Kasumi-1 (cell line): ENCODE data around the gene CTAG2.
"Not testable (repeated sequence)": the region's sequence is repeated elsewhere in the genome, so short reads cannot be mapped to it uniquely, and the experiment has no call there.

ENCODE experiments used
- DNase-seq, 2 experiments: peaks; one replicate each; lab custom pipeline; 2025; lab: John Stamatoyannopoulos, UW

The CTAG2 gene

GRCh38 chrX:154653413-154653812 lies at the start of gene CTAG2:
Gene CTAG2 (minus strand): TSS chrX:154653579. CDS start chrX:154653515, 64 bp downstream.
- not testable (repeated sequence) for DNase-seq

GRCh38 chrX:154698630-154699248 lies 45.4 kb upstream of the CTAG2 start:
- DNase-seq = no peak

GRCh38 chrX:154696676-154697045 lies 43.3 kb upstream of the CTAG2 start:
- no peak for DNase-seq

GRCh38 chrX:154695911-154696675 lies 42.7 kb upstream of the CTAG2 start:
- no peak for DNase-seq

GRCh38 chrX:154693394-154693793 lies 40.0 kb upstream of the CTAG2 start:
- DNase-seq = no peak

GRCh38 chrX:154690438-154690837 lies 37.1 kb upstream of the CTAG2 start:
- DNase-seq = not testable (repeated sequence)

- DNase-seq = not testable (repeated sequence)
Measured at GRCh38 chrX:154672084-154672483, 18.7 kb upstream of the CTAG2 start.

- not testable (repeated sequence) for DNase-seq
Measured at GRCh38 chrX:154670848-154671247, 17.5 kb upstream of the CTAG2 start.

- no peak for DNase-seq
Measured at GRCh38 chrX:154661899-154662298, 8.5 kb upstream of the CTAG2 start.

GRCh38 chrX:154661170-154661569 lies 7.8 kb upstream of the CTAG2 start:
- DNase-seq = no peak

GRCh38 chrX:154660541-154660940 lies 7.2 kb upstream of the CTAG2 start:
- DNase-seq = no peak

GRCh38 chrX:154658957-154659356 lies 5.6 kb upstream of the CTAG2 start:
- no peak for DNase-seq

GRCh38 chrX:154658187-154658586 lies 4.8 kb upstream of the CTAG2 start:
- no peak for DNase-seq

GRCh38 chrX:154657226-154657805 lies 3.9 kb upstream of the CTAG2 start:
- no peak for DNase-seq

GRCh38 chrX:154655786-154656185 lies 2.4 kb upstream of the CTAG2 start:
- DNase-seq = no peak

GRCh38 chrX:154655346-154655745 lies 2.0 kb upstream of the CTAG2 start:
- DNase-seq = no peak

- no peak for DNase-seq
Measured at GRCh38 chrX:154654925-154655324, 1.5 kb upstream of the CTAG2 start.

- DNase-seq = no peak
Measured at GRCh38 chrX:154654372-154654771, 993 bp upstream of the CTAG2 start.

- no peak for DNase-seq
Measured at GRCh38 chrX:154653048-154653401, 354 bp downstream of the CTAG2 start.

- no peak for DNase-seq
Measured at GRCh38 chrX:154652311-154653047, 900 bp downstream of the CTAG2 start.

GRCh38 chrX:154650221-154650510 lies 3.2 kb downstream of the CTAG2 start:
- DNase-seq = no peak

- DNase-seq = no peak
Measured at GRCh38 chrX:154649503-154650220, 3.7 kb downstream of the CTAG2 start.
